K562 (cell line): Measurements from ENCODE around the gene KRTAP1-5. TPM values are rescaled to one million over a fixed set of nuclear protein-coding genes. Genes with fewer than 3 reads are reported as not detected.

Source experiments
- ATAC-seq: fragments of 200-7000 bp; cut with Tn5 transposase; 3 replicates; pipeline ENCODE4 v1.9.1; 2020; ENCODE audit warnings: moderate library complexity
- BruUV-seq: library from RNA; stranded (reverse); fragments of 400-500 nt; replicated peaks from 2 replicates; lab custom pipeline; 2021; lab: Mats Ljungman, UMichigan
- CTCF ChIA-PET: fragments of 300-600 bp; formaldehyde crosslinking; extraction: SDS; loops from one replicate; lab custom pipeline; 2021; ENCODE audit warnings: low intra/inter-chr PET ratio; lab: Yijun Ruan, JAX
- POLR2A ChIA-PET: fragments of 300-600, 350-650 bp; sonication (Branson Sonifier 250); formaldehyde crosslinking; extraction: SDS; loops from one replicate; lab custom pipeline; 2021; ENCODE audit warnings: antibody characterized with exemption, inconsistent platforms; lab: Yijun Ruan, JAX
- DNase-seq, 4 experiments: peaks; one replicate each; pipeline versions ENCODE4 v3.0.0 to v3.0.0-alpha.2; 2011 to 2018; ENCODE audit warnings: low spot score in 3 of 4, mixed read lengths in 3 of 4; ENCODE audit errors: extremely low read depth in 1 of 4
- FAIRE-seq: peaks from 2 replicates; lab custom pipeline; 2011; peaks lifted over from hg19 to GRCh38; lab: Jason Lieb, UNC
- H2AFZ ChIP-seq: 2 replicates; pipeline ENCODE4 v1.6.0; 2011; ENCODE audit warnings: low read depth, low read length, control low read depth, inconsistent platforms
- H3K27ac ChIP-seq: fragments of 200-600 bp; 3 replicates; pipeline ENCODE4 v1.8.0; 2011; ENCODE audit warnings: low read depth, mild to moderate bottlenecking, control low read depth, inconsistent platforms, low read length, moderate library complexity, mixed read lengths; ENCODE audit errors: extremely low read depth
- H3K27me3 ChIP-seq, 2 experiments: fragments of 300-600 bp in 1 of 2; 2 replicates in 1 of 2; 3 replicates in 1 of 2; pipeline versions ENCODE4 v1.6.0 to v1.8.0; 2011; ENCODE audit warnings: inconsistent platforms in 2 of 2, low read length in 2 of 2, mild to moderate bottlenecking in 1 of 2, mixed read lengths in 1 of 2, moderate library complexity in 1 of 2; ENCODE audit not compliant: control insufficient read depth in 2 of 2, insufficient read depth in 2 of 2
- H3K36me3 ChIP-seq: fragments of 300-600 bp; 3 replicates; pipeline ENCODE4 v1.8.0; 2011; ENCODE audit warnings: mild to moderate bottlenecking, low read length, inconsistent platforms; ENCODE audit not compliant: control insufficient read depth, insufficient read depth
- H3K4me1 ChIP-seq, 2 experiments: fragments of 200-600 bp in 1 of 2; replicated peaks in 1 of 2; 2 replicates in 1 of 2; 3 replicates in 1 of 2; pipeline versions ENCODE4 v1.5.1 to v1.8.0; 2011; ENCODE audit warnings: inconsistent platforms in 2 of 2, low read length in 2 of 2, mild to moderate bottlenecking in 1 of 2, mixed read lengths in 1 of 2, moderate library complexity in 1 of 2; ENCODE audit not compliant: control insufficient read depth in 2 of 2, insufficient read depth in 2 of 2
- H3K4me2 ChIP-seq: 2 replicates; pipeline ENCODE4 v1.6.1; 2011; ENCODE audit warnings: low read length, control low read depth, inconsistent platforms, mixed read lengths; ENCODE audit not compliant: insufficient read depth
- H3K4me3 ChIP-seq: fragments of 200-600 bp; sonication (generic), shearing (Covaris generic); 2 replicates; pipeline ENCODE4 v1.5.1; 2016; ENCODE audit warnings: control low read depth, inconsistent platforms
- H3K79me2 ChIP-seq: fragments of 200-600 bp; 3 replicates; pipeline ENCODE4 v1.8.0; 2011; ENCODE audit warnings: low read length, inconsistent platforms; ENCODE audit not compliant: control insufficient read depth, insufficient read depth
- H3K9ac ChIP-seq, 2 experiments: 2 replicates each; pipeline versions ENCODE4 v1.6.0 to v1.6.1; 2011; ENCODE audit warnings: low read depth in 2 of 2, low read length in 2 of 2, control low read depth in 1 of 2, inconsistent platforms in 1 of 2, mild to moderate bottlenecking in 1 of 2, mixed read lengths in 1 of 2; ENCODE audit not compliant: insufficient read depth in 1 of 2
- H3K9me1 ChIP-seq: one replicate; pipeline ENCODE4 v1.6.0; 2011; ENCODE audit warnings: inconsistent platforms, mild to moderate bottlenecking, low read length, moderate library complexity; ENCODE audit not compliant: control insufficient read depth, insufficient read depth
- H3K9me3 ChIP-seq: replicated peaks from 2 replicates; pipeline ENCODE4 v1.5.1; 2011; ENCODE audit warnings: low read depth, low read length, inconsistent platforms; ENCODE audit not compliant: control insufficient read depth, insufficient read depth
- H4K20me1 ChIP-seq: replicated peaks from 2 replicates; pipeline ENCODE4 v1.6.1; 2011; ENCODE audit warnings: low read length, inconsistent platforms, mixed read lengths; ENCODE audit not compliant: control insufficient read depth, insufficient read depth
- ATF7 ChIP-seq: fragments of 450-650 bp; IDR thresholded peaks from 2 replicates; pipeline ENCODE4 v1.7.1; 2014; ENCODE audit warnings: mild to moderate bottlenecking, moderate library complexity
- CEBPB ChIP-seq: fragments of 450-650 bp; IDR thresholded peaks from 2 replicates; pipeline ENCODE4 v1.6.1; 2016; ENCODE audit warnings: missing genetic modification characterization, missing compliant biosample characterization
- EP300 ChIP-seq: IDR thresholded peaks from 2 replicates; pipeline ENCODE4 v1.6.1; 2012; ENCODE audit warnings: low read length, improper control_type of control experiment
- HDGF ChIP-seq: fragments of 450-650 bp; IDR thresholded peaks from 2 replicates; pipeline ENCODE4 v1.6.1; 2016
- MAFG ChIP-seq: fragments of 450-650 bp; conservative IDR thresholded peaks from 2 replicates; pipeline ENCODE4 v1.6.1; 2016; ENCODE audit warnings: missing genetic modification characterization, missing compliant biosample characterization
- NRF1 ChIP-seq, 2 experiments: fragments of 450-650 bp; IDR thresholded peaks in 1 of 2; conservative IDR thresholded peaks in 1 of 2; 2 replicates each; pipeline ENCODE4 v1.6.1; 2014; ENCODE audit warnings: mild to moderate bottlenecking in 2 of 2
- RAD21 ChIP-seq, 2 experiments: fragments of 250-450 bp in 1 of 2; fragments of 450-650 bp in 1 of 2; sonication (Bioruptor Pico) in 1 of 2; formaldehyde crosslinking in 1 of 2; IDR thresholded peaks in 1 of 2; conservative IDR thresholded peaks in 1 of 2; 2 replicates each; pipeline versions ENCODE4 v1.4.0 to v1.8.0; 2020 to 2022; ENCODE audit warnings: mild to moderate bottlenecking in 2 of 2, moderate library complexity in 1 of 2
- RFX7 ChIP-seq: fragments of 250-450 bp; sonication (Bioruptor Pico); IDR thresholded peaks from 2 replicates; pipeline ENCODE4 v1.5.1; 2021; ENCODE audit warnings: mild to moderate bottlenecking
- RNF2 ChIP-seq: sonication (generic); IDR thresholded peaks from 2 replicates; pipeline ENCODE4 v1.6.1; 2016
- SIRT6 ChIP-seq: IDR thresholded peaks from one replicate; pipeline ENCODE4 v1.6.1; 2012; ENCODE audit warnings: low read depth, mild to moderate bottlenecking, control low read depth, inconsistent platforms, low read length, moderate library complexity
- TAF7 ChIP-seq: fragments of 450-650 bp; IDR thresholded peaks from 2 replicates; pipeline ENCODE4 v1.6.1; 2016; ENCODE audit warnings: missing genetic modification characterization, missing compliant biosample characterization
- TRIM24 ChIP-seq, 2 experiments: fragments of 450-650 bp; IDR thresholded peaks; 2 replicates each; pipeline ENCODE4 v1.6.1; 2016
- ZNF316 ChIP-seq: fragments of 450-650 bp; IDR thresholded peaks from 2 replicates; pipeline ENCODE4 v1.6.1; 2016
- ZNF644 ChIP-seq: fragments of 200-800 bp; sonication (Bioruptor generic); IDR thresholded peaks from 2 replicates; pipeline ENCODE4 v1.6.1; 2016; ENCODE audit warnings: low read depth, missing genetic modification characterization, missing compliant biosample characterization
- WGBS: fragments of 100-300 bp; shearing (Covaris generic); methylation state at CpG from one replicate; pipeline ENCODE4 v1.1.6; 2016; ENCODE audit warnings: low coverage, mixed read lengths; ENCODE audit not compliant: insufficient coverage; ENCODE audit errors: missing lambda C conversion rate; 5-methylcytosine and 5-hydroxymethylcytosine counted together
- in situ Hi-C: fragments of 300-500 bp; cut with MboI; formaldehyde crosslinking; loops from 4 replicates; pipeline ENCODE4 v1.15.0; 2018; ENCODE audit warnings: inconsistent platforms, mixed read lengths
- intact Hi-C: fragments of 100-400 bp; cut with micrococcal nuclease; formaldehyde crosslinking; loops from 2 replicates; pipeline ENCODE4 v1.14.2; 2022
- polyA plus RNA-seq, 8 experiments: library from polyadenylated mRNA; depleted of rRNA in 4 of 8; stranded (reverse) in 5 of 8; unstranded in 3 of 8; fragments of >200 nt; fragmentation: Nextera tagmentation in 2 of 8; fragmentation: Illumina TruSeq in 1 of 8; extraction: Ambion mirVana in 2 of 8; extraction: Trizol in 1 of 8; gene quantifications; 2 replicates each; pipeline versions ENCODE4 v1.2.1 to v1.2.3, GENCODE V29; 2011 to 2014; ENCODE audit warnings: inconsistent platforms in 1 of 8, missing spikeins in 1 of 8
- total RNA-seq, 7 experiments: library from RNA; depleted of rRNA in 6 of 7; stranded (reverse); fragments of >200 nt in 6 of 7; fragmentation: Illumina TruSeq in 2 of 7; extraction: Trizol in 2 of 7; gene quantifications; 2 replicates each; pipeline versions ENCODE4 v1.2.1 to v1.2.3, GENCODE V29; 2011 to 2021; ENCODE audit warnings: low replicate concordance in 1 of 7
- TF ChIP-seq, protein P1 (sequence below): fragments of 450-650 bp; IDR thresholded peaks from 2 replicates; pipeline ENCODE4 v1.6.1; 2016; ENCODE audit warnings: missing biosample characterization, missing genetic modification characterization
- TF ChIP-seq, protein P2 (sequence below): IDR thresholded peaks from 2 replicates; pipeline ENCODE4 v1.6.1; 2016; ENCODE audit warnings: missing genetic modification characterization, missing compliant biosample characterization
- TF ChIP-seq, protein P3 (sequence below): sonication (generic); formaldehyde crosslinking; IDR thresholded peaks from 2 replicates; pipeline ENCODE4 v1.8.0; 2022; ENCODE audit warnings: missing genetic modification reagents, mild to moderate bottlenecking, moderate library complexity, borderline replicate concordance
- TF ChIP-seq, protein P4 (sequence below): fragments of 250-450 bp; sonication (Bioruptor Pico); IDR thresholded peaks from 2 replicates; pipeline ENCODE4 v1.4.0; 2020; ENCODE audit warnings: mild to moderate bottlenecking

Gene KRTAP1-5
- total and polyA plus RNA-seq, 9 of the 15 experiments (the other 6 are each of a cell fraction or from before 2014, with no cell fraction given): not detected

DNA sequence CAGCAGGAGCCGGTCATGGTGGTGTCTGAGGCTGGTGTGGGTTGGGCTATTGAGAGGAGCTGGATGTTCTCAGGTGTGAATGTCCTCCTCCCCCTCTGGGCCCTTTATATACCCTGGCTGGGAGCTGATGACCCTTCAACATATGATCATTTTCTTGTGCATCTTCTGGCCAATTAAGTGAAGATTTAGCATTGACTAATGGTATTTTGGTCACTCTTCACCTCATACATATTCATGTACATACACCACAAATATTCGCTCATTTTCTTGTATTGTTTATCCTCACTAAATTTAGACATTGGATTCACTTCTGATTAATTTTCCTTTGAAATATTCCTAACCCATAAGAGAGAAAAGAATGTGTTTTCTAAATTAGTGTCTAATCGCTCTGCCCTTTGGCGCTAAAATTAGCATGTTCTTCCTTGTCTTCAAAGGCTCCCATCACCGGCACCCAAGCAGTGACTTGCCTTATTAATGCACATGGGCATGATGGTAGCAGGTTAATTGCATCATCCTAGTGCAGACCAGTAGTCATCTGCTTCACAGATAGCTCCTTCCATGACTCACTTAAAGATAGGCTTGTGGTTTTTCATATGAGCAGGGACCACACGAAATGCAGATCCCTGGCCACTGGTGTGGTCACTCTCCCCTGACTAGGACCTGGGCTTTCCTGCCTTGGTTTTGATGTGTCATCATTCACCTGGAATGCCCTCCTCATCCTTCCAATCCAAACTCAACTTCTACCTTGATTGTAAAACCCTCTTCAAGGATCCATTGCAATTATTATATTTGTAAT is 39.0 kb upstream of the KRTAP1-5 start, which contains the start of gene KRTAP2-4:
TSS of gene KRTAP2-4 (minus strand) at position 51 of the 796 bp plus-strand sequence. CDS start at position 17, 34 bp downstream.
- H3K27ac ChIP-seq: no peak within 1 kb of the TSS
- CTCF ChIA-PET: no interaction called here
- no peaks in the 10 kb centered on the region for H3K9me3 ChIP-seq
- H3K4me3 ChIP-seq: no peak within 1 kb of the TSS
- no peak within 1 kb of the TSS for H3K9ac ChIP-seq
- in situ Hi-C loops (no loop called here), intact Hi-C loops (no loop called here)
- no peaks in the 10 kb centered on the region for H4K20me1 ChIP-seq
- peaks cover 0 to 5% of the 10 kb centered on the region in 2 experiments; a peak in 2 of 5 replicates for H3K4me1 ChIP-seq
- no peaks in the 10 kb centered on the region for H3K36me3 ChIP-seq
- DNase-seq (peak; percentile 9 to 23 (median 11)), ATAC-seq (peak; percentile 76), FAIRE-seq (peak; percentile 76)
- no peaks in the 10 kb centered on the region; a peak in 1 of 5 replicates for H3K27me3 ChIP-seq
- H2AFZ ChIP-seq: no peak within 1 kb of the TSS
- BruUV-seq: no TSS peak
- no peaks in the 10 kb centered on the region for H3K79me2 ChIP-seq
- H3K4me2 ChIP-seq: no peak within 1 kb of the TSS
- 0% methylated on average over 5 of the region's 6 CpGs for WGBS
- H3K9me1 ChIP-seq: no peaks in the 10 kb centered on the region
- POLR2A ChIA-PET: no interaction called here
- TF ChIP-seq TAF7 (tag) (no peak), ATF7 (peak; percentile 92), RNF2 (peak; percentile 66; the same call in 1 of the 2 replicates), ZNF316 (peak; percentile 36; the same call in 1 of the 2 replicates), EP300 (peak; percentile 56), SIRT6 (no peak), NRF1 (conservative IDR thresholded peaks at IDR 0.05 in 1 of 2, IDR thresholded peaks at IDR 0.05 in 1 of 2) (peak; percentile 51 to 62), CEBPB (tag) (peak; percentile 91), TRIM24 (IDR thresholded peaks at IDR 0.05) (peak; percentile 68 to 81; a peak in 3 of 4 replicates), RFX7 (no peak), ZNF644 (peak; percentile 52; the same call in 1 of the 2 replicates), RAD21 (CRISPR knock-in tag; conservative IDR thresholded peaks at IDR 0.05 in 1 of 2, IDR thresholded peaks at IDR 0.05 in 1 of 2) (0 out of 4 replicates have a peak, but pooled peaks of 1 of the 2 experiments have one; percentile 11), HDGF (no peak), MAFG (tag) (peak; percentile 75)
- TF ChIP-seq, protein P1, sequence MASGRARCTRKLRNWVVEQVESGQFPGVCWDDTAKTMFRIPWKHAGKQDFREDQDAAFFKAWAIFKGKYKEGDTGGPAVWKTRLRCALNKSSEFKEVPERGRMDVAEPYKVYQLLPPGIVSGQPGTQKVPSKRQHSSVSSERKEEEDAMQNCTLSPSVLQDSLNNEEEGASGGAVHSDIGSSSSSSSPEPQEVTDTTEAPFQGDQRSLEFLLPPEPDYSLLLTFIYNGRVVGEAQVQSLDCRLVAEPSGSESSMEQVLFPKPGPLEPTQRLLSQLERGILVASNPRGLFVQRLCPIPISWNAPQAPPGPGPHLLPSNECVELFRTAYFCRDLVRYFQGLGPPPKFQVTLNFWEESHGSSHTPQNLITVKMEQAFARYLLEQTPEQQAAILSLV (tag): peak; percentile 75
- TF ChIP-seq, protein P2, sequence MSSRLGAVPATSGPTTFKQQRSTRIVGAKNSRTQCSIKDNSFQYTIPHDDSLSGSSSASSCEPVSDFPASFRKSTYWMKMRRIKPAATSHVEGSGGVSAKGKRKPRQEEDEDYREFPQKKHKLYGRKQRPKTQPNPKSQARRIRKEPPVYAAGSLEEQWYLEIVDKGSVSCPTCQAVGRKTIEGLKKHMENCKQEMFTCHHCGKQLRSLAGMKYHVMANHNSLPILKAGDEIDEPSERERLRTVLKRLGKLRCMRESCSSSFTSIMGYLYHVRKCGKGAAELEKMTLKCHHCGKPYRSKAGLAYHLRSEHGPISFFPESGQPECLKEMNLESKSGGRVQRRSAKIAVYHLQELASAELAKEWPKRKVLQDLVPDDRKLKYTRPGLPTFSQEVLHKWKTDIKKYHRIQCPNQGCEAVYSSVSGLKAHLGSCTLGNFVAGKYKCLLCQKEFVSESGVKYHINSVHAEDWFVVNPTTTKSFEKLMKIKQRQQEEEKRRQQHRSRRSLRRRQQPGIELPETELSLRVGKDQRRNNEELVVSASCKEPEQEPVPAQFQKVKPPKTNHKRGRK (tag): no peak
- TF ChIP-seq, protein P3, sequence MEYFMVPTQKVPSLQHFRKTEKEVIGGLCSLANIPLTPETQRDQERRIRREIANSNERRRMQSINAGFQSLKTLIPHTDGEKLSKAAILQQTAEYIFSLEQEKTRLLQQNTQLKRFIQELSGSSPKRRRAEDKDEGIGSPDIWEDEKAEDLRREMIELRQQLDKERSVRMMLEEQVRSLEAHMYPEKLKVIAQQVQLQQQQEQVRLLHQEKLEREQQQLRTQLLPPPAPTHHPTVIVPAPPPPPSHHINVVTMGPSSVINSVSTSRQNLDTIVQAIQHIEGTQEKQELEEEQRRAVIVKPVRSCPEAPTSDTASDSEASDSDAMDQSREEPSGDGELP: peak; percentile 43
- TF ChIP-seq, protein P4, sequence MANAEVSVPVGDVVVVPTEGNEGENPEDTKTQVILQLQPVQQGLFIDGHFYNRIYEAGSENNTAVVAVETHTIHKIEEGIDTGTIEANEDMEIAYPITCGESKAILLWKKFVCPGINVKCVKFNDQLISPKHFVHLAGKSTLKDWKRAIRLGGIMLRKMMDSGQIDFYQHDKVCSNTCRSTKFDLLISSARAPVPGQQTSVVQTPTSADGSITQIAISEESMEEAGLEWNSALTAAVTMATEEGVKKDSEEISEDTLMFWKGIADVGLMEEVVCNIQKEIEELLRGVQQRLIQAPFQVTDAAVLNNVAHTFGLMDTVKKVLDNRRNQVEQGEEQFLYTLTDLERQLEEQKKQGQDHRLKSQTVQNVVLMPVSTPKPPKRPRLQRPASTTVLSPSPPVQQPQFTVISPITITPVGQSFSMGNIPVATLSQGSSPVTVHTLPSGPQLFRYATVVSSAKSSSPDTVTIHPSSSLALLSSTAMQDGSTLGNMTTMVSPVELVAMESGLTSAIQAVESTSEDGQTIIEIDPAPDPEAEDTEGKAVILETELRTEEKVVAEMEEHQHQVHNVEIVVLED: 0 out of 2 replicates have a peak, but pooled peaks have one; percentile 3
